DOHH2 (cell line): ENCODE measurements around the gene TNFRSF6B.

Experiments
- H3F3A ChIP-seq: fragments of 200-600 bp; sonication (generic), shearing (Covaris generic); 2 replicates; pipeline ENCODE4 v1.6.0; 2016; ENCODE audit warnings: antibody characterized with exemption, mild to moderate bottlenecking; ENCODE audit not compliant: control insufficient read depth, insufficient read depth
- H3K27ac ChIP-seq: fragments of 200-600 bp; sonication (generic); 2 replicates; pipeline ENCODE4 v1.5.1; 2014; ENCODE audit warnings: low read depth, mild to moderate bottlenecking, low read length, moderate library complexity
- H3K27me3 ChIP-seq: fragments of 200-600 bp; sonication (generic); 2 replicates; pipeline ENCODE4 v1.6.1; 2014; ENCODE audit warnings: mild to moderate bottlenecking, low read length, mixed read lengths; ENCODE audit not compliant: control insufficient read depth
- H3K36me3 ChIP-seq: fragments of 200-600 bp; sonication (generic); 2 replicates; pipeline ENCODE4 v1.6.1; 2014; ENCODE audit warnings: mild to moderate bottlenecking, low read length, moderate library complexity, mixed read lengths; ENCODE audit not compliant: control insufficient read depth
- H3K4me1 ChIP-seq: fragments of 200-600 bp; sonication (generic); 2 replicates; pipeline ENCODE4 v1.6.1; 2014; ENCODE audit warnings: mild to moderate bottlenecking, low read length, mixed read lengths; ENCODE audit not compliant: control insufficient read depth
- H3K4me2 ChIP-seq: fragments of 200-600 bp; sonication (generic); 2 replicates; pipeline ENCODE4 v1.6.0; 2014; ENCODE audit warnings: mild to moderate bottlenecking, low read length, moderate library complexity
- H3K4me3 ChIP-seq: fragments of 200-600 bp; sonication (generic); 2 replicates; pipeline ENCODE4 v1.5.1; 2014; ENCODE audit warnings: mild to moderate bottlenecking, low read length, mixed read lengths
- H3K79me2 ChIP-seq: fragments of 200-600 bp; sonication (generic); 2 replicates; pipeline ENCODE4 v1.6.1; 2014; ENCODE audit warnings: mild to moderate bottlenecking, low read length, mixed read lengths; ENCODE audit not compliant: control insufficient read depth
- H3K9me2 ChIP-seq: fragments of 200-600 bp; sonication (generic); replicated peaks from 2 replicates; pipeline ENCODE4 v1.6.1; 2014; ENCODE audit warnings: mild to moderate bottlenecking, low read length, mixed read lengths; ENCODE audit not compliant: control insufficient read depth
- H3K9me3 ChIP-seq: fragments of 200-600 bp; sonication (generic); 2 replicates; pipeline ENCODE4 v1.6.1; 2014; ENCODE audit warnings: antibody characterized with exemption, low read length, mixed read lengths; ENCODE audit not compliant: control insufficient read depth, insufficient read depth
- H4K20me1 ChIP-seq: fragments of 200-600 bp; sonication (generic); 2 replicates; pipeline ENCODE4 v1.6.0; 2014; ENCODE audit warnings: low read depth, mild to moderate bottlenecking, antibody characterized with exemption, low read length, moderate library complexity; ENCODE audit not compliant: control insufficient read depth, insufficient read depth
- EZH2phosphoT487 ChIP-seq: fragments of 200-600 bp; sonication (generic); IDR thresholded peaks from 2 replicates; pipeline ENCODE4 v1.6.1; 2017; ENCODE audit warnings: borderline replicate concordance, mild to moderate bottlenecking, antibody characterized with exemption, low read length, moderate library complexity, mixed read lengths
- TF ChIP-seq, protein P1 (sequence below): fragments of 200-600 bp; sonication (generic); IDR thresholded peaks from one replicate; pipeline ENCODE4 v1.5.1; 2014; ENCODE audit warnings: antibody characterized with exemption, mild to moderate bottlenecking, low read depth, low read length; ENCODE audit not compliant: poor library complexity, severe bottlenecking

The TNFRSF6B gene

GRCh38 chr20:63701329-63702035 is 5.0 kb downstream of the TNFRSF6B start:
- Histone ChIP-seq H3K79me2 (peaks cover 17% of the 10 kb centered on the region), H3K27ac (no peak overlapping the region), H3K4me1 (peaks cover 15% of the 10 kb centered on the region), H3K4me3 (no peak overlapping the region), H3K9me2 (no peaks in the 10 kb centered on the region), H3K9me3 (no peaks in the 10 kb centered on the region), H3K27me3 (no peaks in the 10 kb centered on the region), H3K36me3 (peaks cover 30% of the 10 kb centered on the region), H4K20me1 (peaks cover 7% of the 10 kb centered on the region), H3K4me2 (no peak overlapping the region), H3F3A (no peaks in the 10 kb centered on the region)
- TF ChIP-seq EZH2phosphoT487, result no peak
- TF ChIP-seq, protein P1, sequence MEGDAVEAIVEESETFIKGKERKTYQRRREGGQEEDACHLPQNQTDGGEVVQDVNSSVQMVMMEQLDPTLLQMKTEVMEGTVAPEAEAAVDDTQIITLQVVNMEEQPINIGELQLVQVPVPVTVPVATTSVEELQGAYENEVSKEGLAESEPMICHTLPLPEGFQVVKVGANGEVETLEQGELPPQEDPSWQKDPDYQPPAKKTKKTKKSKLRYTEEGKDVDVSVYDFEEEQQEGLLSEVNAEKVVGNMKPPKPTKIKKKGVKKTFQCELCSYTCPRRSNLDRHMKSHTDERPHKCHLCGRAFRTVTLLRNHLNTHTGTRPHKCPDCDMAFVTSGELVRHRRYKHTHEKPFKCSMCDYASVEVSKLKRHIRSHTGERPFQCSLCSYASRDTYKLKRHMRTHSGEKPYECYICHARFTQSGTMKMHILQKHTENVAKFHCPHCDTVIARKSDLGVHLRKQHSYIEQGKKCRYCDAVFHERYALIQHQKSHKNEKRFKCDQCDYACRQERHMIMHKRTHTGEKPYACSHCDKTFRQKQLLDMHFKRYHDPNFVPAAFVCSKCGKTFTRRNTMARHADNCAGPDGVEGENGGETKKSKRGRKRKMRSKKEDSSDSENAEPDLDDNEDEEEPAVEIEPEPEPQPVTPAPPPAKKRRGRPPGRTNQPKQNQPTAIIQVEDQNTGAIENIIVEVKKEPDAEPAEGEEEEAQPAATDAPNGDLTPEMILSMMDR, result no peak

DNA sequence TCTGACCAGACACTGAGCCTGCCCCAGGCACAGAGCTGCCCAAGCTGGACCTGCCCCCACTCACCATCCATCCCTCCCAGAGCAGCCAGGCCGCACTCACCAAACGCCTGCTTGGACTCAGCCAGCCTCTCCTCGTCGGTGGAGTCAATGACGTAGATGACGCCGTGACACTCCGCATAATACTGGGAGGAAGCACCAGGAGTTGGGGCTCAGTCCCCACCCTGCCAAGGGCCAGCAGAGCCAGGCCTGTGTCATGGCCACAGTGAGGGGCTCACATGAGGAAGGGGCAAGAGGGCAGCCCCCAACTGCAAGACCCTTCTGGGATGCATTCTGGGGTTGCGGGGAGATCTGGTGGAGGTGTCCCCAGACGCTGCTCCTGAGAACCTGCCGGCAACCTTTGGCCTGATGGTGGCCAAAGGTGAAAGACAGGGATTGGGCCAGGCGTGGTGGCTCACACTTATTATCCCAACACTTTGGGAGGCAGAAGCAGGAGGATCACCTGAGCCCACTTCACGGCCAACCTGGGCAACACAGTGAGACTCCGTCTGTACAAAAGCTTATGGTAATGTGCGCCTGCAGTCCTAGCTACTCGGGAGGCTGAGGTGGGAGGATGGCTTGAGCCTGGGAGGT is 5.7 kb downstream of the TNFRSF6B start:
- peaks cover 23% of the 10 kb centered on the region for H3K79me2 ChIP-seq
- no peaks in the 10 kb centered on the region for H3K27me3 ChIP-seq
- H3F3A ChIP-seq, result no peaks in the 10 kb centered on the region
- no peak overlapping the region for H3K4me3 ChIP-seq
- peaks cover 17% of the 10 kb centered on the region for H3K4me1 ChIP-seq
- H3K9me3 ChIP-seq, result no peaks in the 10 kb centered on the region
- no peaks in the 10 kb centered on the region for H3K9me2 ChIP-seq
- H4K20me1 ChIP-seq, result peaks cover 9% of the 10 kb centered on the region
- H3K4me2 ChIP-seq, result no peak overlapping the region
- TF ChIP-seq EZH2phosphoT487, result no peak
- TF ChIP-seq, protein P1, result no peak
- peaks cover 32% of the 10 kb centered on the region for H3K36me3 ChIP-seq
- H3K27ac ChIP-seq, result no peak overlapping the region

DNA sequence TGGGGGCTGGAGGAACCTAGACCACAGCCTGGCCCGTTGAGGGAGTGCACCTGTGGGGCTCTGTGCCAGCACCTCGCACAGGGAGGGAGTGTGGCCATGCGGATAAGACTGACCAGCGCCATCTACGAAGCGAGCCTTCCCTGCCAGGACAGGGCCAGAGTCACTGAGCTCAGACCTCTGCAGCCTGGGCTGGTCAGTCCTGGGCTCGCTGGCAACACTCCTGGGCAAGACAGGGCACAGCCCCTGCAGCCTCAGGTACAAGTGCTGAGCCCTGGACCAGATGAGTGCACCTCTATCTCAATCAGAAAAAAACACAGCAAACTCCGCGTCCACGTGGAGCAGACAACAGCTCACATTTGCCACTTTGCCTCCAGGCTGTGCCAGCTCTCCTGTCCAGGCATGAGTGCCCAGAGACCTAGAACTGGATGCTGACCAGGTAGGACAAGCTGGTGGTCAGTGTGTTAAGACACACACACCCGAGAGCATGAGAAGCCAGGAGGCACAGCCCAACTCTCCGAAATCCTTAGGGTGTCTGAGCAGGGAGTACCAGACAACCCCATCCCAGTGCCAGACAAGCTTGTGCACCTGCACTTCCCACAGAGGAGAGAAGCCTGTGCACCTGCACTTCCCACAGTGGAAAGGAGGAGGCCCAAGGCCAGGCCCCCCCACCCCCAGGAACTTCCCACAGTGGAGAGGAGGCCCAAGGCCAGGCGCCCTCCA is 6.5 kb downstream of the TNFRSF6B start:
- no peaks in the 10 kb centered on the region for H3K9me2 ChIP-seq
- H3K4me2 ChIP-seq, result no peak overlapping the region
- H3K4me1 ChIP-seq, result peaks cover 17% of the 10 kb centered on the region
- H4K20me1 ChIP-seq, result peaks cover 9% of the 10 kb centered on the region
- no peaks in the 10 kb centered on the region for H3K27me3 ChIP-seq
- no peaks in the 10 kb centered on the region for H3K9me3 ChIP-seq
- H3K4me3 ChIP-seq, result no peak overlapping the region
- no peak for TF ChIP-seq EZH2phosphoT487
- TF ChIP-seq, protein P1, result no peak
- peaks cover 34% of the 10 kb centered on the region for H3K36me3 ChIP-seq
- no peak overlapping the region for H3K27ac ChIP-seq
- H3K79me2 ChIP-seq, result peaks cover 30% of the 10 kb centered on the region
- H3F3A ChIP-seq, result no peaks in the 10 kb centered on the region
